GM18526 (cell line): Measurements from ENCODE around the gene PPARG.

Source experiments
- POLR2A ChIP-seq: IDR thresholded peaks from 3 replicates; pipeline ENCODE4 v1.6.1; 2011; ENCODE audit not compliant: insufficient read length; ENCODE audit errors: extremely low read depth

Gene PPARG

DNA sequence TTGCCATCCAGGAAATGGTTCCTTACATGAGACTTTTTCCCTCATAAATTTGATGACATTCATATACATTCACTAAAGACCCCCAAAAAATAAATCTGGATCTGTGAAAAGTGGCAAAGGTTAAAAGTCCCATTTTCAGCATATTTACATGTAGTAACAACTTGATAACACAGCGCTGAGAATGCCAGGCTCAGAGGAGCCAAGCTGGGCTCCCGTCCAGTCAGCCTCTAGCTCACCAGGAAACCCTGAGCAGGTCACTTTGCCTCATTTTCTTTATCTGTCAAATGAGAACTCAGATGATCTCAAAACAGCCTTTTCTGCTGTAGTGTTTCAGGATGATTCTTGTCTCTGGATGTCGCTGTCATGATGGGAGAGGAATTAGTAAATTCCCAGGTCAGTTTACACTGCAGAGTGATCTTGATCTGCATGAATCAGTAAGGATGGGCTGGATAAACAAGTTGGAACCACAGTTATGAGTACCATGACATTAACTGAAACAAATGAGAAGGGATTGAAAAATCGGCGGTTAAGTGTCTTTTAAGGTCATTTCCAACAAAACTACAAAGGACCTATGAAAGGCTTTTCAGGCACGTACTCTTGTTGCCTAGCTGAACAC is 82.8 kb downstream of the PPARG start:
- TF ChIP-seq POLR2A, result no peak

- TF ChIP-seq POLR2A, result no peak
These were observed 83.9 kb downstream of the PPARG start for GRCh38 chr3:12372741-12373280.

- TF ChIP-seq POLR2A, result no peak
These were observed 86.7 kb downstream of the PPARG start for GRCh38 chr3:12375572-12375971.

GRCh38 chr3:12379640-12380429 is 91.0 kb downstream of the PPARG start:
- no peak for TF ChIP-seq POLR2A

- no peak for TF ChIP-seq POLR2A
These were observed 91.6 kb downstream of the PPARG start for GRCh38 chr3:12380461-12380860.

- TF ChIP-seq POLR2A, result no peak
These were observed 92.3 kb downstream of the PPARG start for GRCh38 chr3:12381199-12381598.

GRCh38 chr3:12383218-12383617 is 94.3 kb downstream of the PPARG start:
- no peak for TF ChIP-seq POLR2A

GRCh38 chr3:12384451-12385233 is 95.8 kb downstream of the PPARG start:
- TF ChIP-seq POLR2A, result no peak

- no peak for TF ChIP-seq POLR2A
These were observed 99.3 kb downstream of the PPARG start for GRCh38 chr3:12388185-12388584.

- no peak for TF ChIP-seq POLR2A
These were observed 103.4 kb downstream of the PPARG start for GRCh38 chr3:12392101-12392878.

DNA sequence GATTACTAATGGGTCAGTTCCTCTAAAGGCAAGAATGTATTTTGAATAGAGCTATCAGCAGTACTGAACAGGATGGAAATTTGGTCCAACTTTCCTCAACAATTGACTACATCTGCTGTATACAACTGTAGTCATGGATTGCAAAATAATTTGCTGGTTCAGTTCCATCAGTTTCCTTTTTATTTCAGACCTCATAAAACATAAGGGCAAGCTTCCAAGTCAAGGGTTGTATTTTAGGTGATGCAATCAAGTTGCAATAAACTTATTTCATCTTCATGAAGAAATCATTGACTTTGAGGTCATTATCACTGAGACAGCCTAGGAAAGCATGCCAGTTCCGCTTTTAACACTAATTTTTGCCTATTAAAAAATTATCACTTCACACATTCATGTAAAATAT is 105.0 kb downstream of the PPARG start:
- no peak for TF ChIP-seq POLR2A

GRCh38 chr3:12394569-12395271 is 105.8 kb downstream of the PPARG start:
- TF ChIP-seq POLR2A, result no peak

DNA sequence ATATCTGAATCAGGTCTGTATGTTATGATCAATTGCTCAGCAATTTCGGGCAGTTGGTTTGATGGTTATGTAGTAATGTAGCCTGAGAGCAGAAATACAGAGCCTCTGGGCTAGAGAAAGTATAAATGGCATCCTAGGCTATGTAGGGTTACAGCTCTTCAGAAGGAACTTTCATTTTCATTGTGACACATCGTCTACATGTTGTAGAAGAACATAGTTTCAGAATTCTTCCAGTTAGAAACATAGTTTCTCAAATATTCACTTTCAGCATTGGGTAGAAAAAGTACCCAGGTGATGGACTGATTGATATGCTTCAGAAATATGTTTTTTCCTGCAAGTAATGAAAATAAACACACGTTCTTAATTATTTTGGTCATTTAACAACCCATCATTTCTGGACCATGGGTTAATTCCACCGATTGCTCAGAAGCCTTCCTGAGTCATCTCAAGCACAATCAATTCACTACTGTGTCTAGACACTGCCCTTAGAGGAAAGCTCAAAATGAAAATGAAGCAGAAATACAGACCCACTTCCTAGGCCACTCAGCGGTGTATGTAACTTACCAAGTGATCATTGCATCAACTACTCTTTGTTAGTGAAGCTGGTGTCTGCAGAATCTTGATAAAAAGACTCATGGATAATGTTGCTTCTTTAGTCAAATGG is 106.6 kb downstream of the PPARG start:
- TF ChIP-seq POLR2A, result no peak

GRCh38 chr3:12396471-12396870 is 107.6 kb downstream of the PPARG start:
- TF ChIP-seq POLR2A, result no peak
